C4-2B (cell line): ENCODE results near the gene MIA.

Source experiments
- ZFX ChIP-seq: fragments of 450-650 bp; IDR thresholded peaks from 2 replicates; pipeline ENCODE4 v1.6.1; 2017
- TF ChIP-seq, protein P1 (sequence below): fragments of 450-650 bp; conservative IDR thresholded peaks from 2 replicates; pipeline ENCODE4 v1.5.1; 2017; ENCODE audit warnings: mild to moderate bottlenecking

DNA sequence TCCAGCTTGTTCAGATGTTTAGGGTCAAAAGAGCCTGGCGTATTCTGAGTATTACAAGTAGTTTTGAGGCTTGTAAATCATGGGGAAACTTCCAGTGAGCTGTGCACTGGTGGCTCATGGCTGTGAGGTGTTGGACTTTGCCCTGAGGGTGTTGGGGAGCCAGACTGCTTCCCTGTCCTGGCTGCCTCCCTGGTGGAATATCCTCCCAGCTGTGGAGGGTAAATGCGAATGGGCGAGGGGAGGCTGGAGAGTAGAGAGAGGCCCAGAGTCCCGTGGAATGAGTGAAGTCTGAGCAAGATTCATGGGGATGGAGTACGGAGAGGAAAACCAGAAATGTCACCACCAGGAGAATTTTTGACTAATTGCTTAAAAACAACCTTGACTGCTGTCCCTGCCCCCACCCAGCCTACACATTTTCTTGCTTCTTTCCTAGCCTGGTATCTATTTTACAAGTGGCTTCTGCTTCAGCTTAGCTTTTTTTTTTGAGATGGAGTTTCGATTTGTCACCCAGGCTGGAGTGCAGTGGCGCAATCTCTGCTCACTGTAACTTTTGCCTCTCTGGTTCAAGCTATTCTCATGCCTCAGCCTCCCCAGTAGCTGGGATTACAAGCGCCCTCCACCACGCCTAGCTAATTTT is 20.6 kb upstream of the MIA start:
- TF ChIP-seq, protein P1, sequence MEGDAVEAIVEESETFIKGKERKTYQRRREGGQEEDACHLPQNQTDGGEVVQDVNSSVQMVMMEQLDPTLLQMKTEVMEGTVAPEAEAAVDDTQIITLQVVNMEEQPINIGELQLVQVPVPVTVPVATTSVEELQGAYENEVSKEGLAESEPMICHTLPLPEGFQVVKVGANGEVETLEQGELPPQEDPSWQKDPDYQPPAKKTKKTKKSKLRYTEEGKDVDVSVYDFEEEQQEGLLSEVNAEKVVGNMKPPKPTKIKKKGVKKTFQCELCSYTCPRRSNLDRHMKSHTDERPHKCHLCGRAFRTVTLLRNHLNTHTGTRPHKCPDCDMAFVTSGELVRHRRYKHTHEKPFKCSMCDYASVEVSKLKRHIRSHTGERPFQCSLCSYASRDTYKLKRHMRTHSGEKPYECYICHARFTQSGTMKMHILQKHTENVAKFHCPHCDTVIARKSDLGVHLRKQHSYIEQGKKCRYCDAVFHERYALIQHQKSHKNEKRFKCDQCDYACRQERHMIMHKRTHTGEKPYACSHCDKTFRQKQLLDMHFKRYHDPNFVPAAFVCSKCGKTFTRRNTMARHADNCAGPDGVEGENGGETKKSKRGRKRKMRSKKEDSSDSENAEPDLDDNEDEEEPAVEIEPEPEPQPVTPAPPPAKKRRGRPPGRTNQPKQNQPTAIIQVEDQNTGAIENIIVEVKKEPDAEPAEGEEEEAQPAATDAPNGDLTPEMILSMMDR: no peak
- TF ChIP-seq ZFX: no peak
